A549 (cell line): ENCODE results near the gene FER.

Experiments
- BHLHE40 ChIP-seq: IDR thresholded peaks from 2 replicates; pipeline ENCODE4 v1.6.1; 2012; ENCODE audit warnings: low read depth, low read length, inconsistent platforms
- CHD4 ChIP-seq: fragments of 200-600 bp; sonication (generic); IDR thresholded peaks from 2 replicates; pipeline ENCODE4 v1.6.1; 2016; ENCODE audit warnings: antibody characterized with exemption, mild to moderate bottlenecking, borderline replicate concordance
- EP300 ChIP-seq, 2 experiments: fragments of >200 bp; sonication (Bioruptor Twin); formaldehyde crosslinking; IDR thresholded peaks; 2 replicates in 1 of 2; 3 replicates in 1 of 2; pipeline ENCODE4 v1.6.1; 2016 to 2017
- TF ChIP-seq, protein P1 (sequence below): fragments of >200 bp; sonication (Bioruptor Twin); formaldehyde crosslinking; IDR thresholded peaks from 3 replicates; pipeline ENCODE4 v1.5.1; 2016
- TF ChIP-seq, protein P2 (sequence below): fragments of >200 bp; sonication (Bioruptor Twin); formaldehyde crosslinking; IDR thresholded peaks from 3 replicates; pipeline ENCODE4 v1.6.1; 2016

- TF ChIP-seq, protein P1, sequence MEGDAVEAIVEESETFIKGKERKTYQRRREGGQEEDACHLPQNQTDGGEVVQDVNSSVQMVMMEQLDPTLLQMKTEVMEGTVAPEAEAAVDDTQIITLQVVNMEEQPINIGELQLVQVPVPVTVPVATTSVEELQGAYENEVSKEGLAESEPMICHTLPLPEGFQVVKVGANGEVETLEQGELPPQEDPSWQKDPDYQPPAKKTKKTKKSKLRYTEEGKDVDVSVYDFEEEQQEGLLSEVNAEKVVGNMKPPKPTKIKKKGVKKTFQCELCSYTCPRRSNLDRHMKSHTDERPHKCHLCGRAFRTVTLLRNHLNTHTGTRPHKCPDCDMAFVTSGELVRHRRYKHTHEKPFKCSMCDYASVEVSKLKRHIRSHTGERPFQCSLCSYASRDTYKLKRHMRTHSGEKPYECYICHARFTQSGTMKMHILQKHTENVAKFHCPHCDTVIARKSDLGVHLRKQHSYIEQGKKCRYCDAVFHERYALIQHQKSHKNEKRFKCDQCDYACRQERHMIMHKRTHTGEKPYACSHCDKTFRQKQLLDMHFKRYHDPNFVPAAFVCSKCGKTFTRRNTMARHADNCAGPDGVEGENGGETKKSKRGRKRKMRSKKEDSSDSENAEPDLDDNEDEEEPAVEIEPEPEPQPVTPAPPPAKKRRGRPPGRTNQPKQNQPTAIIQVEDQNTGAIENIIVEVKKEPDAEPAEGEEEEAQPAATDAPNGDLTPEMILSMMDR, result no peak
- TF ChIP-seq, protein P2, sequence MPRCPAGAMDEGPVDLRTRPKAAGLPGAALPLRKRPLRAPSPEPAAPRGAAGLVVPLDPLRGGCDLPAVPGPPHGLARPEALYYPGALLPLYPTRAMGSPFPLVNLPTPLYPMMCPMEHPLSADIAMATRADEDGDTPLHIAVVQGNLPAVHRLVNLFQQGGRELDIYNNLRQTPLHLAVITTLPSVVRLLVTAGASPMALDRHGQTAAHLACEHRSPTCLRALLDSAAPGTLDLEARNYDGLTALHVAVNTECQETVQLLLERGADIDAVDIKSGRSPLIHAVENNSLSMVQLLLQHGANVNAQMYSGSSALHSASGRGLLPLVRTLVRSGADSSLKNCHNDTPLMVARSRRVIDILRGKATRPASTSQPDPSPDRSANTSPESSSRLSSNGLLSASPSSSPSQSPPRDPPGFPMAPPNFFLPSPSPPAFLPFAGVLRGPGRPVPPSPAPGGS, result no peak
- no peak for TF ChIP-seq EP300 (IDR thresholded peaks at IDR 0.05)
- no peak for TF ChIP-seq CHD4
- no peak for TF ChIP-seq BHLHE40
These were observed 257.8 kb downstream of the FER start for GRCh38 chr5:109005297-109006009.
